GM12878 (cell line): Measurements from ENCODE around the gene CNNM2. TPM values are rescaled to one million over a fixed set of nuclear protein-coding genes. Genes with fewer than 3 reads are reported as not detected.

ENCODE experiments used
- ASH2L ChIP-seq: fragments of 300-600, 200-600 bp; sonication (generic); IDR thresholded peaks from 2 replicates; pipeline ENCODE4 v1.6.1; 2017; ENCODE audit warnings: low read depth, mild to moderate bottlenecking, borderline replicate concordance
- BACH1 ChIP-seq: fragments of 450-650 bp; IDR thresholded peaks from 2 replicates; pipeline ENCODE4 v1.6.1; 2017; ENCODE audit warnings: mild to moderate bottlenecking, borderline replicate concordance
- CBX5 ChIP-seq: sonication (generic); IDR thresholded peaks from 2 replicates; pipeline ENCODE4 v1.6.1; 2016; ENCODE audit warnings: low read depth, moderate library complexity, mild to moderate bottlenecking, inconsistent platforms
- FOXK2 ChIP-seq: fragments of 450-650 bp; IDR thresholded peaks from 2 replicates; pipeline ENCODE4 v1.6.1; 2017; ENCODE audit warnings: mild to moderate bottlenecking, moderate library complexity
- GATAD2B ChIP-seq: fragments of 450-650 bp; conservative IDR thresholded peaks from 2 replicates; pipeline ENCODE4 v1.6.1; 2017; ENCODE audit warnings: low read depth, mild to moderate bottlenecking, moderate library complexity
- IKZF1 ChIP-seq: fragments of 450-650 bp; conservative IDR thresholded peaks from 2 replicates; pipeline ENCODE4 v1.6.1; 2017; ENCODE audit warnings: antibody characterized with exemption, mild to moderate bottlenecking
- IKZF2 ChIP-seq, 2 experiments: fragments of 450-650 bp; IDR thresholded peaks; 2 replicates each; pipeline ENCODE4 v1.6.1; 2017; ENCODE audit warnings: mild to moderate bottlenecking in 2 of 2, moderate library complexity in 2 of 2
- JUNB ChIP-seq: IDR thresholded peaks from 2 replicates; pipeline ENCODE4 v1.6.1; 2016; ENCODE audit warnings: antibody characterized with exemption, mild to moderate bottlenecking
- MEF2B ChIP-seq: fragments of 450-650 bp; IDR thresholded peaks from 2 replicates; pipeline ENCODE4 v1.6.1; 2018; ENCODE audit warnings: mild to moderate bottlenecking, moderate library complexity; ENCODE audit not compliant: partially characterized antibody, poor library complexity, severe bottlenecking
- MYB ChIP-seq: fragments of 150-350 bp; IDR thresholded peaks from 2 replicates; pipeline ENCODE4 v1.6.1; 2014; ENCODE audit warnings: mild to moderate bottlenecking, low read depth, low read length, borderline replicate concordance
- NBN ChIP-seq: fragments of 450-650 bp; IDR thresholded peaks from 2 replicates; pipeline ENCODE4 v1.6.1; 2016
- POLR2AphosphoS2 ChIP-seq: IDR thresholded peaks from 2 replicates; pipeline ENCODE4 v1.6.1; 2011; ENCODE audit warnings: low read depth, mild to moderate bottlenecking, low read length, improper control_type of control experiment, moderate library complexity
- RAD21 ChIP-seq: IDR thresholded peaks from 2 replicates; pipeline ENCODE4 v1.6.1; 2011; ENCODE audit warnings: mild to moderate bottlenecking, low read depth, low read length, moderate library complexity; ENCODE audit not compliant: insufficient read depth
- RB1 ChIP-seq: fragments of 450-650 bp; formaldehyde crosslinking; IDR thresholded peaks from 2 replicates; pipeline ENCODE4 v1.6.1; 2017; ENCODE audit warnings: mild to moderate bottlenecking, borderline replicate concordance
- RELA ChIP-seq: fragments of 450-650 bp; IDR thresholded peaks from 2 replicates; pipeline ENCODE4 v1.8.0; 2014; ENCODE audit warnings: borderline replicate concordance; ENCODE audit not compliant: partially characterized antibody
- SIN3A ChIP-seq: IDR thresholded peaks from 2 replicates; pipeline ENCODE4 v1.6.1; 2012; ENCODE audit warnings: low read depth, low read length, improper control_type of control experiment
- SRF ChIP-seq, 2 experiments: IDR thresholded peaks; 2 replicates each; pipeline ENCODE4 v1.6.1; 2011; ENCODE audit warnings: low read depth in 2 of 2, low read length in 2 of 2, mild to moderate bottlenecking in 1 of 2, moderate library complexity in 1 of 2
- ZNF207 ChIP-seq: fragments of 450-650 bp; IDR thresholded peaks from 2 replicates; pipeline ENCODE4 v1.6.1; 2014; ENCODE audit warnings: antibody characterized with exemption, mild to moderate bottlenecking, borderline replicate concordance
- polyA plus RNA-seq, 11 experiments: library from polyadenylated mRNA; depleted of rRNA in 4 of 11; unstranded in 6 of 11; stranded (reverse) in 5 of 11; fragments of >200 nt; fragmentation: Nextera tagmentation in 4 of 11; fragmentation: Illumina TruSeq in 1 of 11; extraction: Ambion mirVana in 4 of 11; extraction: Trizol in 1 of 11; gene quantifications; 1 replicate in 1 of 11; 2 replicates in 10 of 11; pipeline versions ENCODE4 v1.2.1 to v1.2.3, GENCODE V29; 2011 to 2016; ENCODE audit warnings: inconsistent platforms in 2 of 11, missing spikeins in 2 of 11, low read depth in 1 of 11
- total RNA-seq, 4 experiments: library from RNA; depleted of rRNA in 3 of 4; stranded (reverse); fragments of >200 nt in 3 of 4; fragmentation: Illumina TruSeq in 1 of 4; extraction: Trizol in 1 of 4; gene quantifications; 2 replicates each; pipeline versions ENCODE4 v1.2.1 to v1.2.3, GENCODE V29; 2013 to 2021
- TF ChIP-seq, protein P1 (sequence below): fragments of 450-650 bp; formaldehyde crosslinking; IDR thresholded peaks from 2 replicates; pipeline ENCODE4 v1.4.0; 2022; ENCODE audit warnings: mild to moderate bottlenecking, moderate library complexity
- TF ChIP-seq, protein P2 (sequence below): fragments of 450-650 bp; conservative IDR thresholded peaks from 2 replicates; pipeline ENCODE4 v1.6.1; 2017; ENCODE audit warnings: mild to moderate bottlenecking, moderate library complexity
- TF ChIP-seq, protein P3 (sequence below): IDR thresholded peaks from 2 replicates; pipeline ENCODE4 v1.6.1; 2012; ENCODE audit warnings: low read depth, low read length, improper control_type of control experiment
- TF ChIP-seq, protein P4 (sequence below): fragments of 450-650 bp; IDR thresholded peaks from 2 replicates; pipeline ENCODE4 v1.6.1; 2017; ENCODE audit warnings: mild to moderate bottlenecking, low read depth, inconsistent platforms; ENCODE audit not compliant: poor library complexity, severe bottlenecking

Gene CNNM2
- total and polyA plus RNA-seq, 10 of the 15 experiments (the other 5 are each of a cell fraction or from before 2014, with no cell fraction given) = 0.18 to 7.3 (median 2.5) TPM

DNA sequence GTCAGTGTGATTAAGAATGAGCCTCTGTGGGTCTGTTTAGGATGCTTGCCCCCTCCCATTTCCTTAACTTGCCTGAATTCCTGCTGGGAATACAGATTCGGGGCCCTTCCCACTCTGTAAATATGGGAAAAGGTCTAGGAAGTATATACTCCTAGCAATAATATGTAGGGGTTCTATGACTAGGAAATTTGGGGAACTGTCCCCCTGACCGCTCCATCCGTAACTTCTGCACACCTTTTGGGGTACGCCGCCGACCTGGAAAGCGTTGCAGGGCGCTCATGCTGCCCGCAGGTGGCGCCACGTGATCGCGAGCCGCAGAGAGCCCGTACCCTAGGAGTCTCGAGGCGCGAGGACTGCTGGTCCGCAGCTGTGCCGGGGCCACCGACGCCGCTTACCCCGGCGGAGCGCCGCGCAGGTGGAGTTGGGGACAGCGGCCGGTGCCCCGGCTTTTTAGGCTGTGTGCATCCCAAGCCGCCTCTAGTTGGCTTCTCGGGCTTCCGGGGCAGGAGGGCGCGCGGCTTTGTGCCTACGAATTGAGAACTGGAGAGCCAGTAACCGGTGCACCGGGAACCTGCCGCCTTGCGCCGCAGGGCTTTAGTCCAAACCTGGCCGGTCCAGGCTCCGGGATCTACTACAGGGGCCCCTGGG is 656 bp upstream of the CNNM2 start (continued):
- TF ChIP-seq, protein P1, sequence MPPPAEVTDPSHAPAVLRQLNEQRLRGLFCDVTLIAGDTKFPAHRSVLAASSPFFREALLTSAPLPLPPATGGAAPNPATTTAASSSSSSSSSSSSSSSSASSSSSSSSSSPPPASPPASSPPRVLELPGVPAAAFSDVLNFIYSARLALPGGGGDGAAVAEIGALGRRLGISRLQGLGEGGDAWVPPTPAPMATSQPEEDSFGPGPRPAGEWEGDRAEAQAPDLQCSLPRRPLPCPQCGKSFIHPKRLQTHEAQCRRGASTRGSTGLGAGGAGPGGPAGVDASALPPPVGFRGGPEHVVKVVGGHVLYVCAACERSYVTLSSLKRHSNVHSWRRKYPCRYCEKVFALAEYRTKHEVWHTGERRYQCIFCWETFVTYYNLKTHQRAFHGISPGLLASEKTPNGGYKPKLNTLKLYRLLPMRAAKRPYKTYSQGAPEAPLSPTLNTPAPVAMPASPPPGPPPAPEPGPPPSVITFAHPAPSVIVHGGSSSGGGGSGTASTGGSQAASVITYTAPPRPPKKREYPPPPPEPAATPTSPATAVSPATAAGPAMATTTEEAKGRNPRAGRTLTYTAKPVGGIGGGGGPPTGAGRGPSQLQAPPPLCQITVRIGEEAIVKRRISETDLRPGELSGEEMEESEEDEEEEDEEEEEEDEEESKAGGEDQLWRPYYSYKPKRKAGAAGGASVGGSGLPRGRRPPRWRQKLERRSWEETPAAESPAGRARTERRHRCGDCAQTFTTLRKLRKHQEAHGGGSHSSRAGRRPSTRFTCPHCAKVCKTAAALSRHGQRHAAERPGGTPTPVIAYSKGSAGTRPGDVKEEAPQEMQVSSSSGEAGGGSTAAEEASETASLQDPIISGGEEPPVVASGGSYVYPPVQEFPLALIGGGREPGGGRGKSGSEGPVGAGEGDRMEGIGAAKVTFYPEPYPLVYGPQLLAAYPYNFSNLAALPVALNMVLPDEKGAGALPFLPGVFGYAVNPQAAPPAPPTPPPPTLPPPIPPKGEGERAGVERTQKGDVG (CRISPR knock-in tag) = no peak
- TF ChIP-seq, protein P2, sequence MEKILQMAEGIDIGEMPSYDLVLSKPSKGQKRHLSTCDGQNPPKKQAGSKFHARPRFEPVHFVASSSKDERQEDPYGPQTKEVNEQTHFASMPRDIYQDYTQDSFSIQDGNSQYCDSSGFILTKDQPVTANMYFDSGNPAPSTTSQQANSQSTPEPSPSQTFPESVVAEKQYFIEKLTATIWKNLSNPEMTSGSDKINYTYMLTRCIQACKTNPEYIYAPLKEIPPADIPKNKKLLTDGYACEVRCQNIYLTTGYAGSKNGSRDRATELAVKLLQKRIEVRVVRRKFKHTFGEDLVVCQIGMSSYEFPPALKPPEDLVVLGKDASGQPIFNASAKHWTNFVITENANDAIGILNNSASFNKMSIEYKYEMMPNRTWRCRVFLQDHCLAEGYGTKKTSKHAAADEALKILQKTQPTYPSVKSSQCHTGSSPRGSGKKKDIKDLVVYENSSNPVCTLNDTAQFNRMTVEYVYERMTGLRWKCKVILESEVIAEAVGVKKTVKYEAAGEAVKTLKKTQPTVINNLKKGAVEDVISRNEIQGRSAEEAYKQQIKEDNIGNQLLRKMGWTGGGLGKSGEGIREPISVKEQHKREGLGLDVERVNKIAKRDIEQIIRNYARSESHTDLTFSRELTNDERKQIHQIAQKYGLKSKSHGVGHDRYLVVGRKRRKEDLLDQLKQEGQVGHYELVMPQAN = peak; percentile 97
- TF ChIP-seq, protein P3, sequence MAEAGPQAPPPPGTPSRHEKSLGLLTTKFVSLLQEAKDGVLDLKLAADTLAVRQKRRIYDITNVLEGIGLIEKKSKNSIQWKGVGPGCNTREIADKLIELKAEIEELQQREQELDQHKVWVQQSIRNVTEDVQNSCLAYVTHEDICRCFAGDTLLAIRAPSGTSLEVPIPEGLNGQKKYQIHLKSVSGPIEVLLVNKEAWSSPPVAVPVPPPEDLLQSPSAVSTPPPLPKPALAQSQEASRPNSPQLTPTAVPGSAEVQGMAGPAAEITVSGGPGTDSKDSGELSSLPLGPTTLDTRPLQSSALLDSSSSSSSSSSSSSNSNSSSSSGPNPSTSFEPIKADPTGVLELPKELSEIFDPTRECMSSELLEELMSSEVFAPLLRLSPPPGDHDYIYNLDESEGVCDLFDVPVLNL = no peak
- TF ChIP-seq JUNB (no peak), SIN3A (peak; percentile 60; the same call in 1 of the 2 replicates), RB1 (peak; percentile 97), NBN (0 out of 2 replicates have a peak, but pooled peaks have one; percentile 14), MYB (0 out of 2 replicates have a peak, but pooled peaks have one; percentile 8), RELA (peak; percentile 15), FOXK2 (no peak), MEF2B (peak; percentile 93), GATAD2B (peak; percentile 74), IKZF1 (peak; percentile 39), ZNF207 (peak; percentile 90), BACH1 (peak; percentile 34; the same call in 1 of the 2 replicates), RAD21 (peak; percentile 94), ASH2L (peak; percentile 37; the same call in 1 of the 2 replicates), SRF (IDR thresholded peaks at IDR 0.05; ENCODE audit: low read depth in 2 of 2, low read length in 2 of 2) (0 out of 4 replicates have a peak, but pooled peaks of 1 of the 2 experiments have one; percentile 3), POLR2AphosphoS2 (no peak), CBX5 (no peak), IKZF2 (IDR thresholded peaks at IDR 0.05) (peak in 1 of 2 experiments; percentile 17; a peak in 1 of 4 replicates)
- TF ChIP-seq, protein P4, sequence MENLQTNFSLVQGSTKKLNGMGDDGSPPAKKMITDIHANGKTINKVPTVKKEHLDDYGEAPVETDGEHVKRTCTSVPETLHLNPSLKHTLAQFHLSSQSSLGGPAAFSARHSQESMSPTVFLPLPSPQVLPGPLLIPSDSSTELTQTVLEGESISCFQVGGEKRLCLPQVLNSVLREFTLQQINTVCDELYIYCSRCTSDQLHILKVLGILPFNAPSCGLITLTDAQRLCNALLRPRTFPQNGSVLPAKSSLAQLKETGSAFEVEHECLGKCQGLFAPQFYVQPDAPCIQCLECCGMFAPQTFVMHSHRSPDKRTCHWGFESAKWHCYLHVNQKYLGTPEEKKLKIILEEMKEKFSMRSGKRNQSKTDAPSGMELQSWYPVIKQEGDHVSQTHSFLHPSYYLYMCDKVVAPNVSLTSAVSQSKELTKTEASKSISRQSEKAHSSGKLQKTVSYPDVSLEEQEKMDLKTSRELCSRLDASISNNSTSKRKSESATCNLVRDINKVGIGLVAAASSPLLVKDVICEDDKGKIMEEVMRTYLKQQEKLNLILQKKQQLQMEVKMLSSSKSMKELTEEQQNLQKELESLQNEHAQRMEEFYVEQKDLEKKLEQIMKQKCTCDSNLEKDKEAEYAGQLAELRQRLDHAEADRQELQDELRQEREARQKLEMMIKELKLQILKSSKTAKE = peak; percentile 33
